A549 (cell line): ENCODE results near the gene PATJ. TPM values are rescaled to one million over a fixed set of nuclear protein-coding genes. Genes with fewer than 3 reads are reported as not detected.

Experiments
- ATAC-seq, 2 experiments: fragments of 200-7000 bp in 1 of 2; fragments of >200 bp in 1 of 2; cut with Nextera tagmentation in 1 of 2; cut with Tn5 transposase in 1 of 2; 3 replicates each; pipeline versions ENCODE4 v1.8.0 to v1.9.1; 2018 to 2020; ENCODE audit warnings: mild to moderate bottlenecking in 1 of 2, moderate library complexity in 1 of 2
- CTCF ChIA-PET: fragments of 300-600 bp; sonication (Branson Sonifier 250); formaldehyde crosslinking; extraction: SDS; loops from one replicate; lab custom pipeline; 2021; ENCODE audit warnings: antibody characterized with exemption, inconsistent platforms; lab: Yijun Ruan, JAX
- POLR2A ChIA-PET: fragments of 350-600 bp; formaldehyde crosslinking; extraction: SDS; loops from one replicate; lab custom pipeline; 2021; ENCODE audit warnings: antibody characterized with exemption, inconsistent platforms; lab: Yijun Ruan, JAX
- DNase-seq, 2 experiments: peaks; one replicate each; pipeline versions ENCODE4 v3.0.0 to v3.0.0-alpha.2; 2011 to 2016; ENCODE audit warnings: low read depth in 1 of 2, low spot score in 1 of 2
- FAIRE-seq: peaks from 2 replicates; lab custom pipeline; 2011; peaks lifted over from hg19 to GRCh38; lab: Jason Lieb, UNC
- H3K27ac ChIP-seq, 2 experiments: fragments of >200 bp; sonication (Bioruptor Twin); formaldehyde crosslinking; 3 replicates each; pipeline ENCODE4 v1.5.1; 2016 to 2017
- H3K4me1 ChIP-seq: fragments of >200 bp; sonication (Bioruptor Twin); formaldehyde crosslinking; 3 replicates; pipeline ENCODE4 v1.6.1; 2016
- H3K4me2 ChIP-seq: fragments of >200 bp; sonication (Bioruptor Twin); formaldehyde crosslinking; 3 replicates; pipeline ENCODE4 v1.6.1; 2016
- H3K4me3 ChIP-seq: fragments of >200 bp; sonication (Bioruptor Twin); formaldehyde crosslinking; 3 replicates; pipeline ENCODE4 v1.5.1; 2016
- H3K9me3 ChIP-seq: fragments of >200 bp; sonication (Bioruptor Twin); formaldehyde crosslinking; 3 replicates; pipeline ENCODE4 v1.6.1; 2016
- CEBPB ChIP-seq, 2 experiments: fragments of >200 bp in 1 of 2; sonication (Bioruptor Twin) in 1 of 2; formaldehyde crosslinking in 1 of 2; IDR thresholded peaks; 2 replicates each; pipeline ENCODE4 v1.6.1; 2012 to 2016
- CHD4 ChIP-seq: fragments of 200-600 bp; sonication (generic); IDR thresholded peaks from 2 replicates; pipeline ENCODE4 v1.6.1; 2016; ENCODE audit warnings: antibody characterized with exemption, mild to moderate bottlenecking, borderline replicate concordance
- E2F6 ChIP-seq: IDR thresholded peaks from 2 replicates; pipeline ENCODE4 v1.6.1; 2012; ENCODE audit warnings: low read depth, borderline replicate concordance
- EHF ChIP-seq: fragments of 250-450 bp; sonication (Bioruptor Pico); IDR thresholded peaks from 2 replicates; pipeline ENCODE4 v1.5.0; 2020; ENCODE audit warnings: mild to moderate bottlenecking
- EHMT2 ChIP-seq: fragments of 200-600 bp; sonication (generic); IDR thresholded peaks from 2 replicates; pipeline ENCODE4 v1.6.1; 2016; ENCODE audit warnings: antibody characterized with exemption, low read depth, mild to moderate bottlenecking, moderate library complexity
- ELK1 ChIP-seq: fragments of 150-350 bp; IDR thresholded peaks from 2 replicates; pipeline ENCODE4 v1.6.1; 2014; ENCODE audit warnings: low read depth, mild to moderate bottlenecking, low read length
- ESRRA ChIP-seq: fragments of 150-350 bp; IDR thresholded peaks from 2 replicates; pipeline ENCODE4 v1.6.1; 2014; ENCODE audit warnings: mild to moderate bottlenecking, low read length, borderline replicate concordance
- FOSB ChIP-seq: fragments of 250-450 bp; sonication (Bioruptor Pico); IDR thresholded peaks from 2 replicates; pipeline ENCODE4 v1.5.0; 2020; ENCODE audit warnings: mild to moderate bottlenecking, moderate library complexity
- GATA3 ChIP-seq: IDR thresholded peaks from 2 replicates; pipeline ENCODE4 v1.6.1; 2012; ENCODE audit warnings: borderline replicate concordance
- HDAC2 ChIP-seq: fragments of 200-600 bp; sonication (generic); IDR thresholded peaks from 2 replicates; pipeline ENCODE4 v1.6.1; 2016
- HOXB5 ChIP-seq: fragments of 250-450 bp; sonication (Bioruptor Pico); IDR thresholded peaks from 2 replicates; pipeline ENCODE4 v1.5.0; 2020; ENCODE audit warnings: mild to moderate bottlenecking, moderate library complexity
- KDM1A ChIP-seq: fragments of 200-600 bp; sonication (generic); IDR thresholded peaks from 2 replicates; pipeline ENCODE4 v1.6.1; 2016; ENCODE audit warnings: low read depth, mild to moderate bottlenecking
- MAZ ChIP-seq: fragments of 150-350 bp; IDR thresholded peaks from 2 replicates; pipeline ENCODE4 v1.6.1; 2014; ENCODE audit warnings: antibody characterized with exemption, low read depth, low read length, borderline replicate concordance
- NFE2L2 ChIP-seq: fragments of 150-350 bp; conservative IDR thresholded peaks from 2 replicates; pipeline ENCODE4 v1.6.1; 2014; ENCODE audit warnings: low read length
- NR3C1 ChIP-seq: fragments of >200 bp; sonication (Bioruptor Twin); formaldehyde crosslinking; IDR thresholded peaks from 3 replicates; pipeline ENCODE4 v1.6.1; 2017
- PHF8 ChIP-seq: fragments of 200-600 bp; sonication (generic); IDR thresholded peaks from 2 replicates; pipeline ENCODE4 v1.6.1; 2016; ENCODE audit warnings: low read depth, mild to moderate bottlenecking, antibody characterized with exemption, moderate library complexity, borderline replicate concordance
- RCOR1 ChIP-seq: fragments of 150-350 bp; IDR thresholded peaks from 2 replicates; pipeline ENCODE4 v1.6.1; 2014; ENCODE audit warnings: antibody characterized with exemption, low read length, low read depth
- RNF2 ChIP-seq: fragments of 200-600 bp; sonication (generic); IDR thresholded peaks from 2 replicates; pipeline ENCODE4 v1.6.1; 2016; ENCODE audit warnings: low read depth, mild to moderate bottlenecking, antibody characterized with exemption, moderate library complexity, borderline replicate concordance
- SMC3 ChIP-seq: fragments of >200 bp; sonication (Bioruptor Twin); formaldehyde crosslinking; IDR thresholded peaks from 3 replicates; pipeline ENCODE4 v1.6.1; 2018; ENCODE audit warnings: inconsistent platforms
- TP53 ChIP-seq: fragments of 250-450 bp; sonication (Bioruptor Pico); IDR thresholded peaks from 2 replicates; pipeline ENCODE4 v1.5.0; 2021; ENCODE audit warnings: mild to moderate bottlenecking, moderate library complexity
- ZC3H11A ChIP-seq: fragments of 450-650 bp; IDR thresholded peaks from 2 replicates; pipeline ENCODE4 v1.6.1; 2014; ENCODE audit warnings: antibody characterized with exemption, mild to moderate bottlenecking
- ZSCAN20 ChIP-seq: fragments of 250-450 bp; sonication (Bioruptor Pico); IDR thresholded peaks from 2 replicates; pipeline ENCODE4 v1.8.0; 2022; ENCODE audit warnings: mild to moderate bottlenecking, moderate library complexity
- WGBS: methylation state at CpG from one replicate; pipeline ENCODE4 v1.1.6; 2017; ENCODE audit errors: missing lambda C conversion rate; 5-methylcytosine and 5-hydroxymethylcytosine counted together
- polyA plus RNA-seq, 4 experiments: library from polyadenylated mRNA; depleted of rRNA in 3 of 4; stranded (reverse); fragments of >200 nt; fragmentation: RNase III in 1 of 4; extraction: RNeasy Plus Mini Kit Qiagen cat#74134 plus additional on column Dnase treatment in 1 of 4; gene quantifications; 2 replicates in 3 of 4; 3 replicates in 1 of 4; pipeline ENCODE4 v1.2.3, GENCODE V29; 2011 to 2017
- TF ChIP-seq, protein P1 (sequence below): fragments of >200 bp; sonication (Bioruptor Twin); formaldehyde crosslinking; IDR thresholded peaks from 2 replicates; pipeline ENCODE4 v1.6.1; 2016
- TF ChIP-seq, protein P2 (sequence below): fragments of >200 bp; sonication (Bioruptor Twin); formaldehyde crosslinking; IDR thresholded peaks from 3 replicates; pipeline ENCODE4 v1.6.1; 2016

Gene PATJ
- polyA plus RNA-seq, 2 of the 4 experiments (the other 2 are of a cell fraction): 6.0 to 14.7 TPM

- FAIRE-seq (no peak), ATAC-seq (no peak), DNase-seq (no peak)
- TF ChIP-seq PHF8 (no peak), NFE2L2 (no peak), CEBPB (IDR thresholded peaks at IDR 0.05) (no peak), ZSCAN20 (CRISPR knock-in tag) (no peak), NR3C1 (no peak), GATA3 (no peak)
- TF ChIP-seq, protein P1, sequence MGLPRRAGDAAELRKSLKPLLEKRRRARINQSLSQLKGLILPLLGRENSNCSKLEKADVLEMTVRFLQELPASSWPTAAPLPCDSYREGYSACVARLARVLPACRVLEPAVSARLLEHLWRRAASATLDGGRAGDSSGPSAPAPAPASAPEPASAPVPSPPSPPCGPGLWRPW: no peak
- TF ChIP-seq, protein P2, sequence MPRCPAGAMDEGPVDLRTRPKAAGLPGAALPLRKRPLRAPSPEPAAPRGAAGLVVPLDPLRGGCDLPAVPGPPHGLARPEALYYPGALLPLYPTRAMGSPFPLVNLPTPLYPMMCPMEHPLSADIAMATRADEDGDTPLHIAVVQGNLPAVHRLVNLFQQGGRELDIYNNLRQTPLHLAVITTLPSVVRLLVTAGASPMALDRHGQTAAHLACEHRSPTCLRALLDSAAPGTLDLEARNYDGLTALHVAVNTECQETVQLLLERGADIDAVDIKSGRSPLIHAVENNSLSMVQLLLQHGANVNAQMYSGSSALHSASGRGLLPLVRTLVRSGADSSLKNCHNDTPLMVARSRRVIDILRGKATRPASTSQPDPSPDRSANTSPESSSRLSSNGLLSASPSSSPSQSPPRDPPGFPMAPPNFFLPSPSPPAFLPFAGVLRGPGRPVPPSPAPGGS: no peak
- POLR2A ChIA-PET: no interaction called here
- no peaks in the 10 kb centered on the region for H3K9me3 ChIP-seq
- CTCF ChIA-PET: no interaction called here
- no peak overlapping the region for H3K27ac ChIP-seq
- H3K4me2 ChIP-seq: no peak overlapping the region
- H3K4me3 ChIP-seq: no peak overlapping the region
- no peaks in the 10 kb centered on the region for H3K4me1 ChIP-seq
- WGBS: 96% methylated on average over 3 of the region's 3 CpGs
Observed at GRCh38 chr1:61922950-61923480, 180.7 kb downstream of the PATJ start.

DNA sequence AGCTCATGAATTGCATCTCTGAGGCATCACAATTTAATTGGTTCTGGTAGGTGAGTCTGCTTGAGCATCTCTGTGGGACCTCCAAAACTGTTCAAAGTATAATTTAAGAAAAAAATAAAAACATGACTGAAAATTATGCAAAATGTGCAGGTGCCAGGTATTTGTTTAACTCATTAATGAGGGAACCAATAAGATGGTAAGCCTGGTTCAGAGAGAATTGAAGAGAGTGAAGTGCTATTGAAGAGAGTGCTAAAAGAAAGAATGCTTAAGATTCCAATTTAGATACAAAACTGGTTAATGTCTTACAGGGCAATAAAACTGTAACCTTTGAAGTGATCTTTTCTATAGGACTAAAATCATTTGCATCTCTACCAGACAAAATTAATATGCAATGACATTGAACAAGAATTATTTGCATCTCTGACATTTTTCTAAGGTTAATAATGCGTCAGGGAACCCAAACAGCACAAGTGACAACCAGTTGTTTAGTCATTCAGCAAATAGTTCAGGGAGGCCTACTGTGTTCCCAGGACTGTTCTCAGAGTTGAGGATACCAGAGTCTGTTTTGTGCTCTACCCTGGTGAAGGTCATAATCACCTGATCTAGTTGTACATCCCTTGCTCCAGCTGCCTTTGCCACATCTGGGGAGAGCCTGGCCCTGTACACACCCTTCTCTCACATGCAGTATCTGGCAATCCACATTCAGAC lies 183.5 kb downstream of the PATJ start:
- H3K9me3 ChIP-seq: no peaks in the 10 kb centered on the region
- FAIRE-seq: no peak
- no peak overlapping the region for H3K4me3 ChIP-seq
- H3K4me2 ChIP-seq: no peak overlapping the region
- TF ChIP-seq EHF: no peak
- no peak for TF ChIP-seq HDAC2
- no peak for TF ChIP-seq CHD4
- TF ChIP-seq ELK1: no peak
- TF ChIP-seq FOSB (CRISPR knock-in tag): no peak
- TF ChIP-seq RCOR1: no peak
- no peak for TF ChIP-seq TP53 (CRISPR knock-in tag)
- TF ChIP-seq ESRRA: no peak
- no peak for TF ChIP-seq MAZ
- TF ChIP-seq E2F6: no peak
- TF ChIP-seq CEBPB (IDR thresholded peaks at IDR 0.05): no peak
- TF ChIP-seq HOXB5 (CRISPR knock-in tag): no peak
- no peak for TF ChIP-seq EHMT2
- no peak for TF ChIP-seq SMC3
- no peak for TF ChIP-seq KDM1A
- no peak for TF ChIP-seq RNF2
- no peak for TF ChIP-seq ZC3H11A
- 71% methylated on average over 1 of the region's 1 CpG for WGBS
- ChIA-PET CTCF (interaction anchor here (1.1 kb wide), 1 partner anchor 15 kb away, joined by 3 read pairs; no protein-coding TSS in a partner anchor), POLR2A (no interaction called here)
- DNase-seq: no peak
- no peak overlapping the region for H3K27ac ChIP-seq
- ATAC-seq: no peak; a peak in 1 of 6 replicates
- H3K4me1 ChIP-seq: no peaks in the 10 kb centered on the region
